DOHH2 (cell line): Measurements from ENCODE around the gene SLC6A11.

ENCODE experiments used
- H3F3A ChIP-seq: fragments of 200-600 bp; sonication (generic), shearing (Covaris generic); 2 replicates; pipeline ENCODE4 v1.6.0; 2016; ENCODE audit warnings: antibody characterized with exemption, mild to moderate bottlenecking; ENCODE audit not compliant: control insufficient read depth, insufficient read depth
- H3K27ac ChIP-seq: fragments of 200-600 bp; sonication (generic); 2 replicates; pipeline ENCODE4 v1.5.1; 2014; ENCODE audit warnings: low read depth, mild to moderate bottlenecking, low read length, moderate library complexity
- H3K27me3 ChIP-seq: fragments of 200-600 bp; sonication (generic); 2 replicates; pipeline ENCODE4 v1.6.1; 2014; ENCODE audit warnings: mild to moderate bottlenecking, low read length, mixed read lengths; ENCODE audit not compliant: control insufficient read depth
- H3K36me3 ChIP-seq: fragments of 200-600 bp; sonication (generic); 2 replicates; pipeline ENCODE4 v1.6.1; 2014; ENCODE audit warnings: mild to moderate bottlenecking, low read length, moderate library complexity, mixed read lengths; ENCODE audit not compliant: control insufficient read depth
- H3K4me1 ChIP-seq: fragments of 200-600 bp; sonication (generic); 2 replicates; pipeline ENCODE4 v1.6.1; 2014; ENCODE audit warnings: mild to moderate bottlenecking, low read length, mixed read lengths; ENCODE audit not compliant: control insufficient read depth
- H3K4me2 ChIP-seq: fragments of 200-600 bp; sonication (generic); 2 replicates; pipeline ENCODE4 v1.6.0; 2014; ENCODE audit warnings: mild to moderate bottlenecking, low read length, moderate library complexity
- H3K4me3 ChIP-seq: fragments of 200-600 bp; sonication (generic); 2 replicates; pipeline ENCODE4 v1.5.1; 2014; ENCODE audit warnings: mild to moderate bottlenecking, low read length, mixed read lengths
- H3K79me2 ChIP-seq: fragments of 200-600 bp; sonication (generic); 2 replicates; pipeline ENCODE4 v1.6.1; 2014; ENCODE audit warnings: mild to moderate bottlenecking, low read length, mixed read lengths; ENCODE audit not compliant: control insufficient read depth
- H3K9me2 ChIP-seq: fragments of 200-600 bp; sonication (generic); replicated peaks from 2 replicates; pipeline ENCODE4 v1.6.1; 2014; ENCODE audit warnings: mild to moderate bottlenecking, low read length, mixed read lengths; ENCODE audit not compliant: control insufficient read depth
- H3K9me3 ChIP-seq: fragments of 200-600 bp; sonication (generic); 2 replicates; pipeline ENCODE4 v1.6.1; 2014; ENCODE audit warnings: antibody characterized with exemption, low read length, mixed read lengths; ENCODE audit not compliant: control insufficient read depth, insufficient read depth
- H4K20me1 ChIP-seq: fragments of 200-600 bp; sonication (generic); 2 replicates; pipeline ENCODE4 v1.6.0; 2014; ENCODE audit warnings: low read depth, mild to moderate bottlenecking, antibody characterized with exemption, low read length, moderate library complexity; ENCODE audit not compliant: control insufficient read depth, insufficient read depth
- EZH2phosphoT487 ChIP-seq: fragments of 200-600 bp; sonication (generic); IDR thresholded peaks from 2 replicates; pipeline ENCODE4 v1.6.1; 2017; ENCODE audit warnings: borderline replicate concordance, mild to moderate bottlenecking, antibody characterized with exemption, low read length, moderate library complexity, mixed read lengths
- TF ChIP-seq, protein P1 (sequence below): fragments of 200-600 bp; sonication (generic); IDR thresholded peaks from one replicate; pipeline ENCODE4 v1.5.1; 2014; ENCODE audit warnings: antibody characterized with exemption, mild to moderate bottlenecking, low read depth, low read length; ENCODE audit not compliant: poor library complexity, severe bottlenecking

The SLC6A11 gene

DNA sequence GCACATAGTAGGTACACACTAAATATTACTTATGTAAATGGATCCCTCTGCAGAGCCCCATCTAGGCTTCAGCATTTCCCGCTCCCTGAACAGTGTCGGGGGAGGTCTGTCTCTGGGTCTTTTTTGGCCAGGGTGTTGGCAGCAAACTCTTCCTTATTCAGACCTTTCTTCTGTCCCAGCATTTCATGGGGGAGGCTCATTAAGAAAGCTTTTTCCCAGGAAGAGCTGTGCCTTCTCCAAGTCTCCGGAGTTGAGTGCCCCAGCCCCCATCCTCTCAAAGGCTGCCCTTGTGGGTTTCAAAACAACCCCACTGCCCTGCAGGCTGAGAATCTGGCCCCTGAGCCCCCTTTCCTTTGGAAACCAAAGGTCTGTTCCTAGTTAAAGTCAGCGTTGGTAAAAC, 25.1 kb downstream of the SLC6A11 start:
- Histone ChIP-seq H3K4me3 (no peak overlapping the region), H3K9me3 (no peaks in the 10 kb centered on the region), H3K36me3 (no peaks in the 10 kb centered on the region), H3F3A (no peaks in the 10 kb centered on the region), H4K20me1 (no peaks in the 10 kb centered on the region), H3K9me2 (no peaks in the 10 kb centered on the region), H3K79me2 (no peaks in the 10 kb centered on the region), H3K4me1 (no peaks in the 10 kb centered on the region), H3K4me2 (no peak overlapping the region), H3K27me3 (no peaks in the 10 kb centered on the region), H3K27ac (no peak overlapping the region)
- TF ChIP-seq, protein P1, sequence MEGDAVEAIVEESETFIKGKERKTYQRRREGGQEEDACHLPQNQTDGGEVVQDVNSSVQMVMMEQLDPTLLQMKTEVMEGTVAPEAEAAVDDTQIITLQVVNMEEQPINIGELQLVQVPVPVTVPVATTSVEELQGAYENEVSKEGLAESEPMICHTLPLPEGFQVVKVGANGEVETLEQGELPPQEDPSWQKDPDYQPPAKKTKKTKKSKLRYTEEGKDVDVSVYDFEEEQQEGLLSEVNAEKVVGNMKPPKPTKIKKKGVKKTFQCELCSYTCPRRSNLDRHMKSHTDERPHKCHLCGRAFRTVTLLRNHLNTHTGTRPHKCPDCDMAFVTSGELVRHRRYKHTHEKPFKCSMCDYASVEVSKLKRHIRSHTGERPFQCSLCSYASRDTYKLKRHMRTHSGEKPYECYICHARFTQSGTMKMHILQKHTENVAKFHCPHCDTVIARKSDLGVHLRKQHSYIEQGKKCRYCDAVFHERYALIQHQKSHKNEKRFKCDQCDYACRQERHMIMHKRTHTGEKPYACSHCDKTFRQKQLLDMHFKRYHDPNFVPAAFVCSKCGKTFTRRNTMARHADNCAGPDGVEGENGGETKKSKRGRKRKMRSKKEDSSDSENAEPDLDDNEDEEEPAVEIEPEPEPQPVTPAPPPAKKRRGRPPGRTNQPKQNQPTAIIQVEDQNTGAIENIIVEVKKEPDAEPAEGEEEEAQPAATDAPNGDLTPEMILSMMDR, result no peak

GRCh38 chr3:10843378-10843777, 27.4 kb downstream of the SLC6A11 start:
- no peak for TF ChIP-seq EZH2phosphoT487
- TF ChIP-seq, protein P1, result no peak
- Histone ChIP-seq H3K4me2 (no peak overlapping the region), H3K36me3 (no peaks in the 10 kb centered on the region), H3K27me3 (peaks cover 19% of the 10 kb centered on the region; the same call in 1 of the 2 replicates), H3K9me2 (no peaks in the 10 kb centered on the region), H3K9me3 (no peaks in the 10 kb centered on the region), H3K79me2 (no peaks in the 10 kb centered on the region), H4K20me1 (no peaks in the 10 kb centered on the region), H3K4me3 (no peak overlapping the region), H3F3A (no peaks in the 10 kb centered on the region), H3K27ac (no peak overlapping the region), H3K4me1 (no peaks in the 10 kb centered on the region)

DNA sequence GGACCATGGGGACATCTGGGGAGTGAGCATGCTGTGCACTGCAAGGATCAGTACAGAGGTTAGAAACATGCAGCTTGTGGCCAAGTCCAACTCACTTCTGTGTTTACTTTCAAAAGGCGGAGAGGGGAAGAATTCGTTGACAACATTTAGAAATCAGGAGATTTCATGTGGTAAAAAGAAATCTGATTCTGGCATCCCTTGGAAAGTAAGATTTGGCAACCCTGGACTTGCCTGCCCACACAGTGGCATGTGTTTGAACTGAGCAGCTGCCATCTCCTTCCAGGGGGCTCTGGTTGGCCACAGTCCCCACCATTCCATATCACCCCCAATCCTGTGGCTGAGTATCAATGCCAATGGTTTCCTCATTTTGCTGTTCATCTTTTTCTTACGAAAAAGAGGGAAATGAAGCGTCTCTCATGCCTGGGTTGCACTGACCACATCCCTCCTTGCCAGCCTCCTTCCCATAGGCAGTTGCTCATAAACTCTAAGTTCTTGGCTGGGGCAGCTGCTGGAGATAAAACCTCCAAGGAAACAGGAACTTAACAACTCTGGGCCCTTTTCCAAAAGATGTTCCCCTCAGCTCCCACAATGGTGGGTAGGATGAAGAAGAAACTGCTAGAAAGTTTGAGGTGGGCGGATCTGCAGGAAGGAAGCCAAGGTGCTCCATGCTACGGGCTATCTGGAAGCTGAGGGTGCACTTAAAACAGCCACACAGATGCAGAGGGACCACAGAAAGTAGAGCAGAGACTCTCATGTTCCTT, 29.2 kb downstream of the SLC6A11 start:
- Histone ChIP-seq H3F3A (no peaks in the 10 kb centered on the region), H3K27ac (no peak overlapping the region)

More for the DNA sequence above, 29.2 kb downstream of the SLC6A11 start:
- Histone ChIP-seq H3K9me2 (no peaks in the 10 kb centered on the region), H3K4me1 (no peaks in the 10 kb centered on the region), H3K4me2 (no peak overlapping the region), H4K20me1 (no peaks in the 10 kb centered on the region), H3K79me2 (no peaks in the 10 kb centered on the region), H3K36me3 (no peaks in the 10 kb centered on the region), H3K27me3 (peaks cover 22% of the 10 kb centered on the region), H3K9me3 (no peaks in the 10 kb centered on the region), H3K4me3 (no peak overlapping the region)
- TF ChIP-seq EZH2phosphoT487, result no peak
- TF ChIP-seq, protein P1, result no peak
